Astrocyte of the cerebellum (primary cell): ENCODE results near the gene CCDC89.
A peak's percentile ranks its signal among the peaks of the same experiment; 100 is the strongest.

Experiments
- DNase-seq: peaks from one replicate; pipeline ENCODE4 v3.0.0-alpha.2; 2011; ENCODE audit warnings: low read depth
- H3K4me3 ChIP-seq: 2 replicates; pipeline ENCODE4 v1.5.1; 2011; ENCODE audit warnings: mild to moderate bottlenecking, low read depth, low read length, moderate library complexity
- in situ Hi-C: cut with HindIII; loops from 2 replicates; pipeline ENCODE4 v1.10.0; 2017; ENCODE audit warnings: low sequenced_read_pairs
- TF ChIP-seq, protein P1 (sequence below): IDR thresholded peaks from 2 replicates; pipeline ENCODE4 v1.5.1; 2012; ENCODE audit warnings: low read length, low read depth, moderate library complexity, mild to moderate bottlenecking; ENCODE audit errors: missing control alignments

CCDC89 gene

DNA sequence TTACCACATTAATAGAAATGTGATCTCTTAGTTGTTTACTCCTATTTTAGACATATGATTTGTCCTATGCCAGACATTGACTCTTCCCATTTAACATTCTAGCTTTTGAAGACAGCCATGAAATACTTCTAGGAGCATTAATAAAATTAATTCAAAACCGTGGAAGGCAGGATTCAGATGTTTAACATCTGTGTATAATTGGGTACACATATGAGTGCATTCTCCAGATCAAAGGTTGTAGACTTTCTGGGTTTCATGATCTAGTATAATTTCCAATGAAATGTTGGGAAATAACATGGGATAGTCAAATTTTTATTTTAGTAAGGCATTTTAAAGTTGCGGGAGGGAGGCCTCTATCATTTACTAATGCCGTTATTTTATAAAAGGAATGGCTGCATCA, 35.2 kb upstream of the CCDC89 start:
- in situ Hi-C loops: no loop called here
- no peak overlapping the region for H3K4me3 ChIP-seq
- no peak for DNase-seq
- TF ChIP-seq, protein P1, sequence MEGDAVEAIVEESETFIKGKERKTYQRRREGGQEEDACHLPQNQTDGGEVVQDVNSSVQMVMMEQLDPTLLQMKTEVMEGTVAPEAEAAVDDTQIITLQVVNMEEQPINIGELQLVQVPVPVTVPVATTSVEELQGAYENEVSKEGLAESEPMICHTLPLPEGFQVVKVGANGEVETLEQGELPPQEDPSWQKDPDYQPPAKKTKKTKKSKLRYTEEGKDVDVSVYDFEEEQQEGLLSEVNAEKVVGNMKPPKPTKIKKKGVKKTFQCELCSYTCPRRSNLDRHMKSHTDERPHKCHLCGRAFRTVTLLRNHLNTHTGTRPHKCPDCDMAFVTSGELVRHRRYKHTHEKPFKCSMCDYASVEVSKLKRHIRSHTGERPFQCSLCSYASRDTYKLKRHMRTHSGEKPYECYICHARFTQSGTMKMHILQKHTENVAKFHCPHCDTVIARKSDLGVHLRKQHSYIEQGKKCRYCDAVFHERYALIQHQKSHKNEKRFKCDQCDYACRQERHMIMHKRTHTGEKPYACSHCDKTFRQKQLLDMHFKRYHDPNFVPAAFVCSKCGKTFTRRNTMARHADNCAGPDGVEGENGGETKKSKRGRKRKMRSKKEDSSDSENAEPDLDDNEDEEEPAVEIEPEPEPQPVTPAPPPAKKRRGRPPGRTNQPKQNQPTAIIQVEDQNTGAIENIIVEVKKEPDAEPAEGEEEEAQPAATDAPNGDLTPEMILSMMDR: no peak

DNA sequence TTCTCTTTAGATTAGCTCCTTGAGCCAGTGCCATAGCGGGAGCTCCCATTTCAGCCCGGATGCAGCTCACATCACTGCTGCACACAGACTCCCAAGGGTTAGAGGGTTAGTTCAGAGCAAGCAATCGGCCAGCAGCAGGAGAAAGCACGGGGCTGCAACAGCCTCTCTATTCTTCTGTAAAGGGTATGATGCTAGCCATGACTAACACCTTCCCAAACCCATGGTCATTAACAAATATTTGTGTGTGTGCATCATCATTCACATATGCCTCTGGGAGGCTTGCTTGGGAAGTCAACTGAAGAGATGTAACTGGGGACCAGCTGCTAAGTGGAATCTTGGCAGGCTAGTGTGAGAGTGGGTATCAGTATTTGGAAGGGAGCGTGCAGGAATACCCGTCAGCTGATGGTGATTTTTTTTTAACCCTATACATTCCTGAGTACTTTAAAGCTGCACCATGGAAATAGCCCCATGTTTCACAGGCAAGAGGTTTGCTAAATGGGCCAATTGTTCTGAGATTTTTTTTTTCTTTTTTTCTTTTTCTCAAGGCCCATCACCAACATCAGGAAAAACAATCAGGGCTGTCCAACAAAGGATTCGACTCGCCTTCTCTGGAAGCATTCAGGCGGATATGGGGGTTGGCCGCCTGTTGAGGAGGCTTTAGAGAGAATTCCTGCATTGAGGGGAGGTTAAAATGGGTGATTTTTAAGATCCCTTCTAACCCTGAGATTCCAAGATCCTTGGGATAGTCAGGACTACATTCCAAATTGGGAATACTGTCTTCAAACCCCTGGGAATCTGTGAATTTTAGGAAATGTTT, 33.2 kb upstream of the CCDC89 start:
- H3K4me3 ChIP-seq: peak overlapping the region; percentile 45
- TF ChIP-seq, protein P1: no peak
- in situ Hi-C loops: no loop called here
- peak; percentile 98 for DNase-seq

DNA sequence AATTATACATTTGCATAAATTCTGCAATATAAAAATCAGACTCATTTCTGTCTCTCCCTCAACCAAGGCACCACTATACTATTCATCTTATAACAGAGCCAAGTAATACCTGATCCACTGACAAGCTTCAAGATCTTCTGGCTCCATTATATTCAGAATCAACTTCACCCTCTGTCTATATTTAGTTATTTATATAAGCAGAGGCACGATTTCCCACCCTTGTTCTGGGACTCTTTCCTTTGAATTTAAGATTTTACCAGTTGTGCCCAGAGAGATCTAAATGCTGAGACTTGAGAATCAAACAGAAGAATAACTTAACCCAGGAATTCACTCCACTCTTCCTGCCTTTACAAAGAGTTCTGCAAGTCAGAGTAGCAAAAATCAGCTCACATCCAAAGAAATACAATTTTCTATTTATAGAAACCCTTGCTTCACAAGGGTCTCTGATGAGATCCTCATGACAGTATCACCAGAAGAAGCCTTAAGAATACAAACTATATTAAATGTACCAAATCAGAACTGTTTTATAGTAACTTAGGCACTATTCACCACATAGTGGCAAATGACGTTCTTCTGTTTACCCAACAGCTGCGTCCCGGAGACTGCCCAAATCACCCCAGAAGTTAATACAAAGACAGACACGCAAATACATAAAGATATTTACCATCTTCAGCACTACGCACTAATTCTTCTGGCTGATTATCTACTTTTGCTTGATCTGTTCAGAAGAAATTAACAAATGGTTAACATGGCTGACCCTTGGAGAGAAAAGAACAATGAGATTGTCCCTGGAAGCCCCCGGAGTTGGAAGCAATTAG, 32.3 kb upstream of the CCDC89 start:
- TF ChIP-seq, protein P1: no peak
- peak overlapping the region; percentile 45 for H3K4me3 ChIP-seq
- in situ Hi-C loops: no loop called here
- DNase-seq: no peak

DNA sequence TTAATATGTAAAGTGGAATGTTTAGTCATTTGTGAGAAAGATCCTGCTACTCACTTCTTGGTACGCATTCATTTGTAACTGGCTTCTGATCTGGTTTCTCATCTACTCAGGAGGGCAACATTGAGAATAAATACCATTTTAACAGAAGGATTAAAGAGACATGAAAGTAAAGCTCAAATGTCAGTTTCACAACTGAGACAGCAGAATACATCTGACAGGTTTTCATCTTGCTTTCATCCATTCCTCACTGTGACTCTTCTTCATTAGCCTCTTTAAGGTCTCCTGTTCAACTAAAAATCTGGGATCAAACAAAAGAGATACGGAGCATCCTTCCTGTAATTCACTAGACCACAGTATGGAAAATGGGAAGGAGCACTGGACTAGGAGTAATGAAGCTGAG, 31.4 kb upstream of the CCDC89 start:
- TF ChIP-seq, protein P1: no peak
- H3K4me3 ChIP-seq: peak overlapping the region; percentile 45
- DNase-seq: no peak
- in situ Hi-C loops: no loop called here

DNA sequence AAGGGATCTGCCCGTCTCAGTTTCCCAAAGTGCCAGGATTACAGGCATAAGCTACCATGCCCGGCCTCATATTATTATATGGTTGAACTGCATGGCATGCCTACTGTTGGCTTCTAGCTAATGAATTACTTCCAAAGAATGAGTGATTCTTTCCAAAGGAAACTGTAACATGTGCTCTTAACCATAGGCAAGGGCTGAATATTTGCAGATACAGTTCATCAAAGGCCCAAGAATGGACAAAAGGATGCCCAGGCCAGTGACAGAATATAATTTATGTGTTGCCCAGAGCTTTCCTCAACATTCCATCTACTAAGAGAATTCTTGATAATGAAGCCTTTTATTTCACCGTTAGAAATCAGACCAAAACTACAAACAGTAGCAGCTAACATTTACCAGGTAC, 27.0 kb upstream of the CCDC89 start:
- H3K4me3 ChIP-seq: no peak overlapping the region
- in situ Hi-C loops: no loop called here
- DNase-seq: no peak
- TF ChIP-seq, protein P1: no peak

GRCh38 chr11:85710917-85711316, 24.9 kb upstream of the CCDC89 start:
- H3K4me3 ChIP-seq: no peak overlapping the region
- DNase-seq: no peak
- in situ Hi-C loops: no loop called here
- TF ChIP-seq, protein P1: no peak
